ENCODE results near the gene GLYR1. TPM values are rescaled to one million over a fixed set of nuclear protein-coding genes. Genes with fewer than 3 reads are reported as not detected.

GLYR1 gene
- total and polyA plus RNA-seq, 5 donors = 56.1 to 84.4 (median 79.3) TPM

GRCh38 chr16:4775005-4775404 is 72.1 kb downstream of the GLYR1 start:
- no peaks in the 10 kb centered on the region for H3K4me1 ChIP-seq (ENCODE audit: control insufficient read depth, insufficient read depth, low read length)
- H3K9me3 ChIP-seq (ENCODE audit: control insufficient read depth, low read length) = no peaks in the 10 kb centered on the region
- WGBS = 84% methylated on average over 13 of the region's 13 CpGs
- no peak overlapping the region for H3K4me3 ChIP-seq (ENCODE audit: low read length)
- no peak overlapping the region for H3K27ac ChIP-seq (ENCODE audit: low read length)
- DNase-seq (peak in 1 of 3 donors; percentile 19), ATAC-seq (no peak)
- H3K27me3 ChIP-seq (ENCODE audit: control insufficient read depth, insufficient read depth) = no peaks in the 10 kb centered on the region
- intact Hi-C loops (cut with DNase I) = no loop called here

- peak in 1 of 3 donors; percentile 10 for DNase-seq
- no peaks in the 10 kb centered on the region for H3K9me3 ChIP-seq (ENCODE audit: control insufficient read depth, low read length)
- no peaks in the 10 kb centered on the region for H3K27me3 ChIP-seq (ENCODE audit: control insufficient read depth, insufficient read depth)
- WGBS = 76% methylated on average over 5 of the region's 5 CpGs
- no peak overlapping the region for H3K27ac ChIP-seq (ENCODE audit: low read length)
- H3K4me1 ChIP-seq (ENCODE audit: control insufficient read depth, insufficient read depth, low read length) = no peaks in the 10 kb centered on the region
- H3K4me3 ChIP-seq (ENCODE audit: low read length) = no peak overlapping the region
- ATAC-seq = no peak
- intact Hi-C loops (cut with DNase I) = no loop called here
Observed at GRCh38 chr16:4772351-4772750, 74.7 kb downstream of the GLYR1 start.

GRCh38 chr16:4771646-4772045 is 75.4 kb downstream of the GLYR1 start:
- intact Hi-C loops (cut with DNase I) = no loop called here
- DNase-seq (peak in 1 of 3 donors; percentile 16), ATAC-seq (no peak)
- Histone ChIP-seq H3K27me3 (ENCODE audit: control insufficient read depth, insufficient read depth) (no peaks in the 10 kb centered on the region), H3K4me3 (ENCODE audit: low read length) (no peak overlapping the region), H3K27ac (ENCODE audit: low read length) (no peak overlapping the region), H3K4me1 (ENCODE audit: control insufficient read depth, insufficient read depth, low read length) (no peaks in the 10 kb centered on the region), H3K9me3 (ENCODE audit: control insufficient read depth, low read length) (no peaks in the 10 kb centered on the region)
- 62% methylated on average over 3 of the region's 3 CpGs for WGBS

- Histone ChIP-seq H3K27me3 (ENCODE audit: control insufficient read depth, insufficient read depth) (no peaks in the 10 kb centered on the region), H3K9me3 (ENCODE audit: control insufficient read depth, low read length) (no peaks in the 10 kb centered on the region), H3K4me1 (ENCODE audit: control insufficient read depth, insufficient read depth, low read length) (peaks cover 2% of the 10 kb centered on the region), H3K4me3 (ENCODE audit: low read length) (no peak overlapping the region), H3K27ac (ENCODE audit: low read length) (no peak overlapping the region)
- 57% methylated on average over 7 of the region's 7 CpGs for WGBS
- intact Hi-C loops (cut with DNase I) = no loop called here
- ATAC-seq (no peak), DNase-seq (no peak)
Observed at GRCh38 chr16:4769306-4769638, 77.8 kb downstream of the GLYR1 start.

GRCh38 chr16:4768549-4769305 is 78.4 kb downstream of the GLYR1 start:
- peak; percentile 94 to 96 for ATAC-seq
- Histone ChIP-seq H3K27ac (ENCODE audit: low read length) (peak overlapping the region; percentile 92), H3K9me3 (ENCODE audit: control insufficient read depth, low read length) (no peaks in the 10 kb centered on the region), H3K4me3 (ENCODE audit: low read length) (peak overlapping the region; percentile 80), H3K4me1 (ENCODE audit: control insufficient read depth, insufficient read depth, low read length) (peaks cover 2% of the 10 kb centered on the region), H3K27me3 (ENCODE audit: control insufficient read depth, insufficient read depth) (no peaks in the 10 kb centered on the region)
- intact Hi-C loops (cut with DNase I) = no loop called here
- 4% methylated on average over 48 of the region's 48 CpGs for WGBS
- DNase-seq = peak; percentile 97 to 99 (median 98)

GRCh38 chr16:4767872-4768548 is 79.1 kb downstream of the GLYR1 start:
- ATAC-seq = no peak
- peak in 1 of 3 donors; percentile 35 for DNase-seq
- Histone ChIP-seq H3K27ac (ENCODE audit: low read length) (peak overlapping the region; percentile 92), H3K4me3 (ENCODE audit: low read length) (peak overlapping the region; percentile 80), H3K4me1 (ENCODE audit: control insufficient read depth, insufficient read depth, low read length) (peaks cover 2% of the 10 kb centered on the region), H3K27me3 (ENCODE audit: control insufficient read depth, insufficient read depth) (no peaks in the 10 kb centered on the region), H3K9me3 (ENCODE audit: control insufficient read depth, low read length) (no peaks in the 10 kb centered on the region)
- WGBS = 56% methylated on average over 17 of the region's 17 CpGs
- intact Hi-C loops (cut with DNase I) = no loop called here

GRCh38 chr16:4766875-4767628 is 80.0 kb downstream of the GLYR1 start, which contains the start of gene ZNF500:
ZNF500 (minus strand) TSS chr16:4767162; CDS start chr16:4765978, 1,184 bp downstream.
- peak within 1 kb of the TSS; percentile 92 for H3K27ac ChIP-seq (ENCODE audit: low read length)
- H3K4me3 ChIP-seq (ENCODE audit: low read length) = peak within 1 kb of the TSS; percentile 74
- no peaks in the 10 kb centered on the region for H3K9me3 ChIP-seq (ENCODE audit: control insufficient read depth, low read length)
- ATAC-seq (peak; percentile 95 to 97), DNase-seq (peak; percentile 99 to 100 (median 100))
- intact Hi-C loops (cut with DNase I) = no loop called here
- peaks cover 2% of the 10 kb centered on the region for H3K4me1 ChIP-seq (ENCODE audit: control insufficient read depth, insufficient read depth, low read length)
- H3K27me3 ChIP-seq (ENCODE audit: control insufficient read depth, insufficient read depth) = no peaks in the 10 kb centered on the region
- 4% methylated on average over 72 of the region's 72 CpGs for WGBS

- ATAC-seq = no peak
- intact Hi-C loops (cut with DNase I) = no loop called here
- peak in 1 of 3 donors; percentile 40 for DNase-seq
- Histone ChIP-seq H3K9me3 (ENCODE audit: control insufficient read depth, low read length) (no peaks in the 10 kb centered on the region), H3K27me3 (ENCODE audit: control insufficient read depth, insufficient read depth) (no peaks in the 10 kb centered on the region), H3K4me1 (ENCODE audit: control insufficient read depth, insufficient read depth, low read length) (peaks cover 2% of the 10 kb centered on the region), H3K4me3 (ENCODE audit: low read length) (peak overlapping the region; percentile 74), H3K27ac (ENCODE audit: low read length) (no peak overlapping the region)
- 63% methylated on average over 26 of the region's 26 CpGs for WGBS
Observed at GRCh38 chr16:4765511-4766474, 81.3 kb downstream of the GLYR1 start.

GRCh38 chr16:4763791-4764190 is 83.3 kb downstream of the GLYR1 start:
- Histone ChIP-seq H3K27ac (ENCODE audit: low read length) (no peak overlapping the region), H3K9me3 (ENCODE audit: control insufficient read depth, low read length) (no peaks in the 10 kb centered on the region), H3K4me1 (ENCODE audit: control insufficient read depth, insufficient read depth, low read length) (peaks cover 2% of the 10 kb centered on the region), H3K4me3 (ENCODE audit: low read length) (no peak overlapping the region), H3K27me3 (ENCODE audit: control insufficient read depth, insufficient read depth) (no peaks in the 10 kb centered on the region)
- DNase-seq (peak in 1 of 3 donors; percentile 56), ATAC-seq (no peak)
- intact Hi-C loops (cut with DNase I) = no loop called here
- 92% methylated on average over 7 of the region's 7 CpGs for WGBS

- H3K27me3 ChIP-seq (ENCODE audit: control insufficient read depth, insufficient read depth) = no peaks in the 10 kb centered on the region
- WGBS = 88% methylated on average over 9 of the region's 9 CpGs
- H3K27ac ChIP-seq (ENCODE audit: low read length) = no peak overlapping the region
- intact Hi-C loops (cut with DNase I) = no loop called here
- ATAC-seq (no peak), DNase-seq (peak in 2 of 3 donors; percentile 28 to 37)
- H3K4me1 ChIP-seq (ENCODE audit: control insufficient read depth, insufficient read depth, low read length) = peaks cover 2% of the 10 kb centered on the region
- H3K9me3 ChIP-seq (ENCODE audit: control insufficient read depth, low read length) = no peaks in the 10 kb centered on the region
- H3K4me3 ChIP-seq (ENCODE audit: low read length) = no peak overlapping the region
Observed at GRCh38 chr16:4762205-4762604, 84.9 kb downstream of the GLYR1 start.

Data from right cardiac atrium (tissue), 5 donors.